Gastroesophageal sphincter (tissue), 3 donors: Measurements from ENCODE around the gene ELF2.

ENCODE experiments used
- EP300 ChIP-seq: sonication (generic); formaldehyde crosslinking; IDR thresholded peaks from one replicate; pipeline ENCODE4 v1.6.1; 2017; ENCODE audit warnings: antibody characterized with exemption, mild to moderate bottlenecking
- POLR2A ChIP-seq, 2 donors: fragments of 450-650 bp; IDR thresholded peaks; one replicate each; pipeline ENCODE4 v1.6.1; 2017; ENCODE audit warnings: antibody characterized with exemption in 2 of 2, mild to moderate bottlenecking in 2 of 2, moderate library complexity in 1 of 2
- POLR2AphosphoS5 ChIP-seq: sonication (generic); formaldehyde crosslinking; IDR thresholded peaks from one replicate; pipeline ENCODE4 v1.6.1; 2017; ENCODE audit warnings: antibody characterized with exemption
- TF ChIP-seq, protein P1 (sequence below), 4 experiments: fragments of 200-600 bp in 2 of 4; fragments of 450-650 bp in 2 of 4; sonication (generic) in 1 of 4; IDR thresholded peaks; one replicate each; pipeline ENCODE4 v1.5.1; 2017 to 2019; ENCODE audit warnings: antibody characterized with exemption in 4 of 4, mild to moderate bottlenecking in 2 of 4, moderate library complexity in 2 of 4

DNA sequence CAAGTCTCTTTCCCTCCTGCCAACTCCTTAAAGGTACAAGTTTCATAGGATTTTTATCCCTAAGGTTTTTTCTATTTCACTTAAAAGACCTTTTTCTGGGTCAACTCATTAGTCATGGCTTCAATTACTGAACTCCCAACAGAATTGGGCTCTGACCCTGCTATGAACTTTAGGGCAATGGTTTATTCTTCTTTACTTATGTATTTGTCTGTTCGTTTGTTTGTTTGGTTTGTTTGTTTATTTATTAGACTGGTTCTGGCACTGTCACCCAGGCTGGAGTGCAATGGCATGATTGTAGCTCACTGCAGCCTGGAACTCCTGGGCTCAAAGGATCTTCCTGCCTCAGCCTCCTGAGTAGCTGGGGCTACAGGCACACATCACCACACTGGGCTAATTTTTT, 167.3 kb downstream of the ELF2 start:
- TF ChIP-seq, protein P1, sequence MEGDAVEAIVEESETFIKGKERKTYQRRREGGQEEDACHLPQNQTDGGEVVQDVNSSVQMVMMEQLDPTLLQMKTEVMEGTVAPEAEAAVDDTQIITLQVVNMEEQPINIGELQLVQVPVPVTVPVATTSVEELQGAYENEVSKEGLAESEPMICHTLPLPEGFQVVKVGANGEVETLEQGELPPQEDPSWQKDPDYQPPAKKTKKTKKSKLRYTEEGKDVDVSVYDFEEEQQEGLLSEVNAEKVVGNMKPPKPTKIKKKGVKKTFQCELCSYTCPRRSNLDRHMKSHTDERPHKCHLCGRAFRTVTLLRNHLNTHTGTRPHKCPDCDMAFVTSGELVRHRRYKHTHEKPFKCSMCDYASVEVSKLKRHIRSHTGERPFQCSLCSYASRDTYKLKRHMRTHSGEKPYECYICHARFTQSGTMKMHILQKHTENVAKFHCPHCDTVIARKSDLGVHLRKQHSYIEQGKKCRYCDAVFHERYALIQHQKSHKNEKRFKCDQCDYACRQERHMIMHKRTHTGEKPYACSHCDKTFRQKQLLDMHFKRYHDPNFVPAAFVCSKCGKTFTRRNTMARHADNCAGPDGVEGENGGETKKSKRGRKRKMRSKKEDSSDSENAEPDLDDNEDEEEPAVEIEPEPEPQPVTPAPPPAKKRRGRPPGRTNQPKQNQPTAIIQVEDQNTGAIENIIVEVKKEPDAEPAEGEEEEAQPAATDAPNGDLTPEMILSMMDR (IDR thresholded peaks at IDR 0.05), result no peak
- no peak for TF ChIP-seq POLR2AphosphoS5
- TF ChIP-seq POLR2A (IDR thresholded peaks at IDR 0.05), result no peak
- no peak for TF ChIP-seq EP300
